ENCODE measurements around the gene SQSTM1.
"Not testable (repeated sequence)": the region's sequence is repeated elsewhere in the genome, so short reads cannot be mapped to it uniquely, and the experiment has no call there.

SQSTM1 gene

DNA sequence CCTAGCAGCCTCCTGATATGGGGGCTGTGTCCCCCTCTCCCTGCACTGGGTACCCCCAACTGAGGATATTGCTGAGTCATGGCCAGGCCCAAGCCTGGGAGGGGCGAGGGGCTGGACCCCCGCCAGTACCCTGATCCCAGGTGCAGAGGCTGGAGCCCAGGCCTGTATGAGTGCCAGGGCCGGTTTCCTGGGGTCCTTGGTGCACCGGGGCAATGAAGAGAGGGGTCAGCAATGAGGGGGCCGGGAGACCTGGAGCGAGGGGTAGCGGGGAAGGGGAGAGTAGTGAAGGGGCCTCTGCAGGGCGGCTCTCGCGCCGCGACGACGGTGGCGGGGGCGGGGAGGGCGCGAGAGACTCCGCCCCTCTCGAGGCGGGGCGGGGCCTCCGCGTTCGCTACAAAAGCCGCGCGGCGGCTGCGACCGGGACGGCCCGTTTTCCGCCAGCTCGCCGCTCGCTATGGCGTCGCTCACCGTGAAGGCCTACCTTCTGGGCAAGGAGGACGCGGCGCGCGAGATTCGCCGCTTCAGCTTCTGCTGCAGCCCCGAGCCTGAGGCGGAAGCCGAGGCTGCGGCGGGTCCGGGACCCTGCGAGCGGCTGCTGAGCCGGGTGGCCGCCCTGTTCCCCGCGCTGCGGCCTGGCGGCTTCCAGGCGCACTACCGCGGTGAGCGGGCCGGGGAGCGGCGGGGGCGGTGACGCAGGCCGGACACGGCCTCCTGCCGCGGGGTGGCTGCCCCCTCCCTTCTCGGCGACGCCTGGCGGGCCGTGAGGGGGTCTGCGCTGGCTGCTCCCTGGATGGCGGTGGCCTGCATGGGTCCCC lies at the start of gene SQSTM1:
Gene SQSTM1, plus strand, starts transcription at position 423 of the 815 bp plus-strand sequence. Its CDS starts 32 bp downstream, at position 455.
- peak; percentile 81 for DNase-seq

DNA sequence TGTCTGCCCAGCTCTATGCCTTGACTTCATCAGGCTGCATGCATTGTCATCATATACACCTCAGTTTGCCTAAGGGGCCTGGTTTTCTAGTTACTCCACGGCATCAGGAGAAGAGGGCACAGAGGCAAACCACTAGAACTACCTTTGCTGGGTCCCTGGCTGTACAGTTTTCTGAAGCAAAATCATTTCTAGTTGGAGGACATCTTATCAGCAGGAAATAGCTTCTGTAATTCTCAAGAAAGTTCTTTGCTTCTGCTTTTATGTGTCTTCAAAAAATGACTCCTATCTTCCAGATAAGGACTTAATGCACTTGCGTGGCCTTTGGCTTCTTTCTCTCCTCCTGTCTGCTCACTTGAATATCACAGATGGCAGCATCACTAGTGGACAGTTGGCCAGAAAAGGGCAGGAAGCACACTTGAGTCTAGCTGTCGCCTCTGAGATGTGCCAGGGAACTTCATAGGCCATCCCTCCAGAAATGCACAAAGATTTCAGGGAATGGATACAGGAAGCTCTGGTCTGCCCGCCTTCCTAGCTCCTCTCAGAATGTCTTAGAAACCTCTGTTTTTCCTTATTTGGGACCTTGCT lies 49.3 kb upstream of the SQSTM1 start:
- DNase-seq: no peak

DNA sequence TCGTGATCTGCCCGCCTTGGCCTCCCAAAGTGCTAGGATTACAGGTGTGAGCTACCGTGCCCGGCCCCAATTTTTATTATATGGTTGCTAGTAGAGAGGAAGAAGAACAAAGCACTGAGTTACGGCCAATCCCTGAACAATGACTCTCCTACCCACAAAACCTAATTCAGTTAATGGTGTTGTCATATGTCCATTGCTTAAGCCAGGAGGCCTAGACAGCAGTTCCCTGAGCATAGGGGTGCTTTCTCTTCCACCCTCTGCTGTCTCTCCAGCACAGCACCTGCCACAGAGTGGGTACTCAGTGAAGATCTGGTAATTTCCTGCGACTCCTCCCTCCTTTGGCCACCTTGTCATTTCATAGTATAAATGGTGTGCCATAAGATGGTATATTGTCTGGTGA lies 48.4 kb upstream of the SQSTM1 start:
- DNase-seq: no peak

GRCh38 chr5:179773686-179774040 lies 47.0 kb upstream of the SQSTM1 start:
- DNase-seq: no peak

DNA sequence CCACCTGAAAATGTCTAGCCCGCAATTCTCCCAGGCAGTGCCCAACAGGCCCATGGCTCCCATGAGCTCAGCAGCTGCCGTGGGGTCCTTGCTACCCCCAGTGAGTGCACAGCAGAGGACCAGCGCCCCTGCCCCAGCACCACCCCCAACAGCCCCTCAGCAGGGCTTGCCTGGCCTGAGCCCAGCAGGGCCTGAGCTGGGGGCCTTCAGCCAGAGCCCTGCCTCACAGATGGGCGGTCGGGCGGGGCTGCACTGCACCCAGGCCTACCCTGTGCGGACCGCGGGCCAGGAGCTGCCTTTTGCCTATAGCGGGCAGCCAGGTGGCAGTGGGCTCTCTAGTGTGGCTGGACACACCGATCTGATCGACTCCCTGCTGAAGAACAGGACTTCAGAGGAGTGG lies 46.3 kb upstream of the SQSTM1 start:
- no peak for DNase-seq

DNA sequence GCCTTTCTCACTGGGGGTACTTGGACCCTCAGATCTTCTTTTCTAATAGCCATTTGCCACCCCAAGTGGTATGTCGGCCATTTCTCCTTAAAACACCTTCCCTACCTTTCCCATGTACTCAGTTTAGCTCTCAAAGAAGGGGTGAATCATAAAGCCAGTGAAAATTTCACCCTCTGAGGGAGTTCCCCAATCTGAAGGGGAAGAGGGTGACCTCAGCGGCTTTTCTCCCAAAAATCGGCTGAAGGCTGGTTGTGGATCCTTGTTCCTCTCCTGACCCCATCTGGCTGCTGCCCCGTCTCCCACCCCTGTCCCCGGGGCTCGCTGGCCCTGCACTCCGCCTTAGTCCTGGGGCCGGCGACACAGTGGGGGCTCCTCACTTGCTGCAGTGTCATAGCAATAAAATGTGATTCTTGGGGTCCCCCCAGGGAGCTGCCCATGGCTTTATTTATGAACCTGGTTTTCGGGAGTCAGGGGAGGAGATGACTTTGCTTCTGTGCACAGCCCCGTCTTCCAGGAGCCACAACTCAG lies 44.2 kb upstream of the SQSTM1 start:
- DNase-seq: no peak

- no peak for DNase-seq
These were observed 43.2 kb upstream of the SQSTM1 start for GRCh38 chr5:179777456-179777855.

GRCh38 chr5:179777909-179778308 lies 42.8 kb upstream of the SQSTM1 start:
- DNase-seq: no peak

DNA sequence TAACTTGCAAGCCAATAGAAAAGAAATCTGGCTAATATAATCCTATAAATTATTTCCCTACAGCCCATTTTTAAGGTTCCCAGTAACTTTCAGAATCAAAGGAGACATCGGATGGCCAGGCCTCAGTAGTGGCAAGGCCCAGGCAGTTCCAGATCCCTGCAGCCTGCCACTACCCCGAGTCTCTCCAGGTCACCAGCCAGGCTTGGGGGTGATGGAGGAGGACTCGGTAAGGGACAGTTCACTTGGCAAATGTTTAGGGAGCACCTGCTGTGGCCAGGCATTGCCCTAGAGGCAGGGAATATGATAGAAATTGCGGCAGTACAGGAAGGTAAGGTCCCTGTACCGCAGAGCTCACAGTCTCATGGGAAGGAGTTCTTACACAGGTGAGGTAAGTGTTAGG lies 42.1 kb upstream of the SQSTM1 start:
- DNase-seq: no peak

GRCh38 chr5:179779826-179780225 lies 40.9 kb upstream of the SQSTM1 start:
- no peak for DNase-seq

DNA sequence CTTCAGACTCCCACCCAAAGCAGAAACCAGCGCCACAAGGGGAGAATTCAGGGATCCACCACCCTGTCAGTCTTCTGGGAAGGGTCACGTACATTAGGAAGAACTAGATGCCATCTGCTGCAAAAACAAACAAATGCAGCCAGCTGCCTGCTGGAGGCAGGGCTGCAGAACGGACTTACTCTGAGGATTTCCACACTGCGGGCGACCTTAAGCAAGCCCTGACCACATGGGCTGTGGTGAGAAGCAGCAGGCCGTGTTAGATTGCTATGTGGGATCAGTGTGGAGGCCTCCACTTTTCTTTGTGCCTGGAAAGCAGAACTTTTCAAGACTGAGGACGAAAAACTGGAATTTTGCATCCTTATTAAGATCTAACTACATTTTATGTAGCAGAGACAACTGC lies 40.3 kb upstream of the SQSTM1 start:
- DNase-seq: no peak

DNA sequence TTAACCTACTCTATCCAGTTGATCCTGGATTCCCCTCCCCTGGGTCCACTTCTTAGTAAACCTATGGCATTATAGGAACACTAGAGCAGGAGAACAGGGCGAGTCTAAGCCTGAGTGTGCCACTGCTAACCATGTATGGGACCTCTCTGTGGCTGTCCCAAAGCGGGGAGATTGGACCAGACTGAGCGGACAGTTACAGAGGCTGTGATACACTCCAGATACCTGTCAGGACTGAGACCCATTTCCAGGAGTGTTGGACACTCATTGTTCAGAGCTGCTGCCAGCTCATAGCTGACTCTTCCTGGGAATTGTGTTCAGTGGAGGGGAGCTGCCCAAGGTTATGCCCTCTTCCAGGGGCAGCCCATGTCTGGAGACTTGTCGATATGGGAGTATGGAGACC lies 38.9 kb upstream of the SQSTM1 start:
- DNase-seq: no peak

GRCh38 chr5:179783128-179783527 lies 37.6 kb upstream of the SQSTM1 start:
- no peak for DNase-seq

GRCh38 chr5:179786861-179787260 lies 33.8 kb upstream of the SQSTM1 start:
- DNase-seq: no peak

DNA sequence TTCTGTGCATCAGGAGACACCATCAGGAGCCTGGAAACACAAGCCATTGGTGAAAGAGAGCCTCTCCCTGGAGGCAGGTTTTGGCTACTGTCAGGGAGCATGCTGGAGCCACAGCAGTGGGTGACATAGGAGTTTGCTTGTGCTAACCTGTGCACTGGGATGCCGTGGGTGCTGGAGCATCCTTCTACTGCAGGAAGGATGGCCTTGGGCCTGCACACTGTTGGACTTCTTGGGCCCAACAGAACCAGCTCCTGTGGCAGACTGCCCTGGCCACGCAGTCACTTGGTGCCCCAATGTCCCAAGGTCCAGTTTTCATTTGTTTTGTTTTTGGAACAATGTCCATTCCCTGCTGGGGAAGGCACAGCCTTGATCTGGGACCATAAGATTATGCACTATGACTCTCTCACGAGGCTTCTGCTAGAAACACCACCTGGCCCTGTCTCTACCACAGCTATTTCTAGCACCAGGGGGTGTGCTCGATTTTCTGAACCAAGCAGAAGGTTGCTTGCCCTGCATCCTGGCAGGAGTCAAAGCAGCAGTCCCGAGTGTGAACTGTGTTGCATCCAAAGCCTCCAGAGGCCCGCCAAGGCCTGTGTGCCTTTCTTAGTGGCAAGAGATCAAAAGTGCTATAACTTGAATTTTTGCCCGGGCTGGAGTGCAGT lies 32.4 kb upstream of the SQSTM1 start:
- no peak for DNase-seq

DNA sequence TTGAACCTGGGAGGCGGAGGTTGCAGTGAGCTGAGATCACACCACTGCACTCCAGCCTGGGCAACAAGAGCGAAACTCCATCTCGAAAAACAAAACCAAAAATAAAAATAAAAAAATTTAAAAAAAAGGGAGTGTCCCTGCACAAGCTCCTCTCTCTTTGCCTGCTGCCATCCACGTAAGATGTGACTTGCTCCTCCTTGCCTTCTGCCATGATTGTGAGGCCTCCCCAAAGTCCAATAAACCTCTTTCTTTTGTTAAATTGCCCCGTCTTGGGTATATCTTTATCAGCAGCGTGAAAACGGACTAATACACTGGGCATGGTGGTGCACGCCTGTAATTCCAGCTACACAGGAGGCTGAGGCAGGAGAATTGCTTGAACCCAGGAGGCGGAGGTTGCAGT lies 31.4 kb upstream of the SQSTM1 start:
- not testable (repeated sequence) for DNase-seq

DNA sequence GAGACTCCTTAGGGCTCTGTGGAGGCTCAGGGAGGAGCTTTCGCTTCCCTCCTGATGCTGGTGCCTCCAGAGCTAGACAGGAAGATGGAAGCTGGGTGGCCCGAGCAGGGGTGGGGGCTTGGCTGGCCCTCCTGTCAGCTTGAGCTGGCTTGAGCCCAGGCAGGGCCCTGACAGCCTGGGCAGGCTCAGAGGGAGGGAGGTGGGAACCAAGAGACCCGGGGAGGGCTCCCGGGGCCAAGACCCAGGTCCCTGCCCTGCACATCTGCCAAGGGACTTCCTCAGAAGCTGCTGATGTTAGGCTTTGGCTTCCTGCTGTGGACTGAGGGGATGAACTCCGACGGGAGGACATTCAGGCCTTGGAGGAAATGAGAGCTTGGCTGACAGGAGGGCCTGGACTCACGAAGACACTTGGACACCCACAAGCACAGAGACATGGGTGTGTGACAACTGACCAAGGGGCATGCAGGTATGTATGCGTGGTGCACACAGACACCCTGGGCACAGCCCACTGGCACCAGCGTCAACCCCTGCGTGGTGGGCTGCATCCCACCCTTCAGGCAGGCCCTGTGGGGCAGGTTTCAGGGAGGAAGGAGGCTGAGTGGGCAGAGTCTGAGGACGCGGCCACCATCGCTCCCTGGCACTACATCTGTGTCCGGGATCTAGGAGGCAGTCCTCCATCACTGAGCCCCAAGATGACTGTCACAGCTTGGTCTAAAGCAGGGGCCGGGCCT lies 28.7 kb upstream of the SQSTM1 start:
- DNase-seq: no peak

- no peak for DNase-seq
These were observed 27.9 kb upstream of the SQSTM1 start for GRCh38 chr5:179792612-179793467.

GRCh38 chr5:179793468-179794139 lies 27.1 kb upstream of the SQSTM1 start, which contains the start of gene LTC4S:
Gene LTC4S, plus strand, starts transcription at chr5:179793986. Its CDS starts 95 bp downstream, at chr5:179794081.
- DNase-seq: peak; percentile 67

DNA sequence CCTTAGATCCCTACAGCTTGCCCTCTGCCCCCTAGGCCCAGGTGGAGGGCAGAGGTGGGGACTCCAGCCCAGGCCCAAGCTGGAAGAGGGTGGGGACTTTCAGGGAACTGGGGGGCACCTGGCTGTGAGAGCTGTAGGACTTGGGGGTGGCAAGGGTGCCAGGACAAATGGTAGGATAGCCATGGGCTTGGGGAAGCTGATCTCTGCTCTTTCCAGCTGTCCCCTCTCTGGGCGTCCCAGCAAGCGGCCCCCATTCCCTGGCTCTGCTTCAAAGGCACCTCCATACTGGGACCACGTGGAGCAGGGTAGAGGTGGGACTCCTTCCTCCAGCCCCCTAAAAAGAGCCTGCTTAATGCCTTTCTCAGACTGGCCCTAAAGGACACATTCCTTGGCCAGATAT lies 26.5 kb upstream of the SQSTM1 start:
- DNase-seq: no peak

- no peak for DNase-seq
These were observed 26.1 kb upstream of the SQSTM1 start for GRCh38 chr5:179794575-179794974.

All from activated effector memory CD4-positive, alpha-beta T cell treated with Interleukin-2 at 50 U/mL for 16 hours (primary cell).